SIG-M5 (cell line): Measurements from ENCODE around the gene MED4.
"Not testable (repeated sequence)": the region's sequence is repeated elsewhere in the genome, so short reads cannot be mapped to it uniquely, and the experiment has no call there.

Source experiments
- DNase-seq: peaks from one replicate; lab custom pipeline; 2025; lab: John Stamatoyannopoulos, UW

The MED4 gene

GRCh38 chr13:48094404-48094780, 512 bp downstream of the MED4 start:
- DNase-seq: no peak

GRCh38 chr13:48093588-48093987, 1.3 kb downstream of the MED4 start:
- no peak for DNase-seq

- DNase-seq: no peak
Measured at GRCh38 chr13:48086272-48086671, 8.6 kb downstream of the MED4 start.

GRCh38 chr13:48081739-48082138, 13.2 kb downstream of the MED4 start:
- DNase-seq: no peak

DNA sequence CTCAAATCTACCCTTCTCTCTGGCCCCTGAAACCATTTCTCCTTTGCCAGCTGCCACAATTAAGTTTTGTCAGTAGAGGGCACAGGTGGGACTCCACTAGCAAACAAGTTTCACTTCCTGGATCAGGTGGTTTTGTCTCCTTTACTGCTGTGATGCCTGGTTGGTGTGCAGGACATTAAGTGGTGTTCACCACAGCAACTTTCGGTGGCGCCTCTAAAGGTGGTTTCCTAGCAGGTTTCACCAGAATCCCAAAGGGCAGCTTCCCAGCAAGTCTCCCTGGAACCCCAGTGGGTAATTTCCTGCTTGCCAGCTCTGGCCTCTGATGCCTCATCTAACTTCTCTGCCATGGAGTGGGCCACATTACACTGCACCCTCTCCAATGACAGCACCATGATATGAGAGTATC, 16.6 kb downstream of the MED4 start:
- peak; percentile 6 for DNase-seq

- no peak for DNase-seq
Measured at GRCh38 chr13:48074006-48074405, 20.9 kb downstream of the MED4 start.

- DNase-seq: no peak
Measured at GRCh38 chr13:48072787-48073186, 22.1 kb downstream of the MED4 start.

DNA sequence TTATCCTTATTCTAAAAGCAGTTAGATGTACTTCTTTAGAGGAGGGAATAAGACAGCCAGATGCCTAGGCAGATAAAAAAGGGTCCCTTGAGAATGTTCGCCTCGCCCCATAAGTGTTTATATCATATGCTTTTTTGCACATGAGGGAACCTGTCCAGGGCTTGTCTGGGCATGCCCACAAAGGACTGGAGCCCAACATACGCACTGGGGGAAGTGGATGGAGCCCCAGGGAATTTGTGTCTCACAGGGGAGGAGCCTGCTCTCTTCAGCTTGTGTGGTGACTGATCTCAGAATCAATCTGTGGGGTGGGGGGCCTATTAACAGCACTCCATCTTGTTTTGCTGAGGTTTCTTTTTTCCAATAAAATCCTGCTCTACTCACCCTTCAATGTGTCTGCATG, 22.6 kb downstream of the MED4 start:
- no peak for DNase-seq

DNA sequence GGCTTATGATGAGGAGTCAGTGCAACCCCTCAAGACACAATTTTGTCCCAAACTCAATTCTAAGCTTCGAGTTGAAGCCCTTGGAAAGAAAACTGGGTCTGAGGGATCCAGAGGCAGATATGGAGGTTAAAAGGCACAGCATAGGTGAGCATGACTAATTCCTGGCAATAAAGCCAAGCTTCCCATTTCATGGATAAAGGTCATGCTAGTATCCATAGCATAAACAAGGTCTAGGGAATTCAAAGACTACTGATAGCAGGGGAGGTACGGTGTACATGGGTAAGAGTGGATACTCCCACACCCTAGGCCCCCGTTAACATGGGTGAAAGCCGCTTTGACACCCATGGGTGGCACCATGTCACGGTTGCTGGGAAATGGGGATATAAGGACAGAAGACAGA, 24.0 kb downstream of the MED4 start:
- DNase-seq: no peak

DNA sequence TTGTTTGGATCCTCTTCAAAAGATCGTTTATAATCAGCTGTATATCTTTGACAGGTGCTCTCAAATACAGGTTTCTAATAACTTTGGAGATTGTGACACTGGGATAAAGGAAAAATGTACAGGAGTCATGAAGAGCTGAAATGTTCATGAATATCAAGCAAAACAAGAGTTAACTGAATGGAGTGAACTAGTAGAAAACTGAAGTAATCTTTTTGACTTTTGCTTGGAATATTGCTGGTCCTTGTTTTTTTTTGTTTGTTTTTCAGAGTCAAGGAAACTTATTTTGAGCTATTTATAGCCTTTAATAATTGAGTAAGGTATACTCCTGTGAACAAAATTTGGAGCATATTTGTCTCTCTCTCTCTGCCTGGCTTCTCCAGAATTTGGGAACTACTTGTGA, 25.3 kb downstream of the MED4 start:
- no peak for DNase-seq

GRCh38 chr13:48068952-48069351, 26.0 kb downstream of the MED4 start:
- no peak for DNase-seq

DNA sequence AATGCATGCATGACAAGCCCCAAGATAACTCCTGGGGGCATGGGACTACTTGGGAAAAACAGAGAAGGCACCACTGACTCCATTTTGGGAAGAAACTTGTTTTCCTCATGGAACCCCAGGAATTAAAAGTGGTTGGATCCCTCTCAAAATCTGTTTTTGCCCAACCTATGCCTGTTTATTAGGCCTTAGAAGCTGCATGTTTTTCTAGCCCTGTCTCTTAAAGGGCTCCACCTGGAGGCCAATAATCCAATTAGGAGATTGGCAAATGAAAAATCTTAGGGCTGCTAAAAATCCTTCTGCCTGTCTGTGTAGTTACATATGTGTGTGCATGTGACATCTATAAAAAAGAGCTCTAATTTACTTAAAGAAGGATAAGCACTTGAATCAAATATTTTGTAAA, 26.9 kb downstream of the MED4 start:
- DNase-seq: no peak

DNA sequence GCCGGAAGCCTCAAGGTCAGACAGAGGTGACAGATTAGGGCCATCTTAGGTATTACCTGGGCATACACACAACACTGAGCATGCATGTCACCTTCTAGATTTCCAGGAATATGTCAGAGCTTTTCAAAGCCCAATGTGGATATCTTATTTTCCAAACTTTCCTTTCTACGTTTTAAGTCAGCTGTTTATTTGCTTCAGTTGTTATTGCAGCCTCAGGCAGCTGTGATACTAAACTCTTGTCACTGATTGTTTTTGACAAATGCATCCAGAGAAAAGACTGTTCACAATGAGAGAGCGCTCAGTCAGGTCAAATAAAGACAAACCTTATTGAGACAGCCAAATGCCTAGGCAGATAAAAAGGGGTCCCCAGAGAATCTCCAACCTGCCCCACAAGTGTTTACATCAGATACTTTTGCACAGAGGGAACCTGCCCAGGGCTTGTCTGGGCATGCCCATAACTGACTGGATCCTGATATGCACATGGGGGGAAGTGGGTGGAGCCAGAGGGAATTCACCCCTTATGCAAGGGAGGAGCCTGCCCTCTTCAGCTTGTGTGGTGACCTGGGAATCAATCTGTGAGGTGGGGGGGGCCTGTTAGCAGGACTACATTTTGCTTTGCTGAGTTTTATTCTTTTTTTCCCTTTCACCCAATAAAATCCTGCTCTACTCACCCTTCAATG, 28.5 kb downstream of the MED4 start:
- peak; percentile 43 for DNase-seq

GRCh38 chr13:48059951-48060350, 35.0 kb downstream of the MED4 start:
- not testable (repeated sequence) for DNase-seq

- DNase-seq: not testable (repeated sequence)
Measured at GRCh38 chr13:48058536-48058935, 36.4 kb downstream of the MED4 start.

DNA sequence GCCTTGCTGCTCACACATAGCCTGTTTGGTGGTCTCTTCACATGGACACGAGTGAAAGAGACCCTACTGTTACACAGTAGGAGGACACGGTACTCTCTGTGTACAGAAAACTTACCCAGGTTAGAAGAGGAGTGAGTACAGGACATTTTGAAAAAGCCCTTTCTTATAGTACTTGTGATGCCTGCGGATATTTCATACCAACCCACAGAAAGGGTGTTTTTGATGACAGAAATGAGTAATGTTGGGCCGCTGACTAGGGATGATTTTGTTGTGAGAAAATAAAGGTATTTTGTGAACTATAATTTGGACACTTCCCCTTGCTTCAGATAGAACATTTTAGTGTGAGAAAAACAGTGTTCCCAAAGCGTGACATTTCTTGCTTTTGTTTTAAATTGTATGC, 39.2 kb downstream of the MED4 start:
- no peak for DNase-seq

DNA sequence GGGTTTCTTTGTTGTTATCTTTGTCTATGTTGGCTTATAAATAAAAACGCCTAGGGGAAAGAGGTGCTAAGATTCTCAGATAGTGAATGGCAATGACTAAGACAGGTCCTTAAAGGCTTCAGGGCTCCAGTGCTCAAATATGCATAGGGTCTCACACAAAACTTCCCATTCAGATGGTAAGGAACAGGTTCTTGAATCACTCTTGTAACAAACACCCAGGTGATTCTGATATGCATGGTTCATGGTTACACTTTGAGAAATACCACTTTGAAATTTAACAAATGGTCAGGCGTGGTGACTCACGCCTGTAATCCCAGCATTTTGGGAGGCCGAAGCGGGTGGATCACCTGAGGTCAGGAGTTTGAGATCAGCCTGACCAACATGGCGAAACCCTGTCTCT, 40.3 kb downstream of the MED4 start:
- no peak for DNase-seq

DNA sequence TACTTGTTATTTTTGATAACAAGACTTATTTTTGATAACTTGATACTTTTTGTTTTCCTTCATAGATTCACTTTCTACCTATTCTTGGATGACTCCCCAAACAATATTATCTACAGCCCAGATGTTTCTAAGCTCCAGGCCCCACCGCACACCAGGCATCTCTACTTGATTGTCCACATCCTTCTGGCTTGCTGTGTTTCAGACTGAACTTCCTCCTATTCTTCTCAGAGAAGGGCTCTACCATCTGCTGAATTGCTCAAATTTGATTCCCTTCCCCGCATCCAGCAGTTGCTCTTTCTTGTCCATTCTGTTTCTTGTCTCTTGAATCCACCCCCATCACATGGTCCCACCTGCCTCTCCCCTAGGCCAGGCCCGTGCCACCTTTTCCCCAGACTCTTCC, 44.4 kb downstream of the MED4 start:
- no peak for DNase-seq

DNA sequence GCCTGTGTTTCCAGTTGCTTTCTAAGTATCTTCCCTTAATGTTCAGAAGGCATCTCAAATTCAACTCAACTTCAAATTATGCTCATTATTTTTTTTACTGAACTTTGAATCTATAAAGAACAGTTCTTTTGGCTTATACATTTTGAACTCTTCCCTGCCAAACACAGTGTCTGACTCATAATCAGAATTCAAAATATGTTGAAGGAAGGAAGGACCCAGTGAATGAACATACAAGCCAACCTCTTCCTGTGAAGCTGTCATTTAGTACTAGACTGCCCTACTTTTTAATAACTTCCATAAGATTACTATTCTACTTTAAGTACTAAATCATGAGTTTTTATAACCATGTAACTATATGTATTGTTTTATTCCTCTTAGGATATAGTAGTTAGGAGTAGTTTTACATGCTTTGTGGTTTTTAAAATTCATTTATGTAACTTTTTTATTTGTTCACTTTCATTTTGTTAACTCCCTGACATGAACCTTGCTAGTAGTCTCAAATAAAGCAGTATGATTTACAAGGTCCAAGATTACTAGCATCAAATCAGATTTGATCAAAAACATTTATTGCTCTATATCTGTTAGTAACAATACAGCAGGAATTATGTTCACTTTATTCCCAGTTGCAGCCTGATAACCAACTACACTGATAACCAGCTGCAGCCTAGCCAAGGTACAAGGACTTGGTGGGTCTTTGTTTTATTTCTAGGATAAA, 51.0 kb downstream of the MED4 start:
- DNase-seq: no peak

DNA sequence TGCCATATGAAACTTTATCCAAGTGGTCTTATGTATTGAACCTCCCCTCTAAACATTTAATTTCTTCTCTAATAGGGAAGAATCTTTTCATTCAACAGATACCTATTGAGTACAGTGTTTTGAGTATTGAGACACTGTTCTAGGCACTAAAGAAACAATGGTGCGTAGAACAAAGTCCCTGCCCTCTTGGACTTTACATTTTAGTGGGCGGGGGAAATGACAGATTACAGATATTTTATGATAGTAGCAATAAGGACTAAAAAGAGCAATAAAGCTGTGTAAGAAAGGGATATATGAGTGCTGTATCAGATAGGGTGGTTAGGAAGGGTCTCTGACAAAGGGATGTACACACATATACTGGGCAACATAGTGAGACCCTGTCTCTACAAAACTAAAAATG, 52.0 kb downstream of the MED4 start:
- no peak for DNase-seq

- no peak for DNase-seq
Measured at GRCh38 chr13:48040896-48041295, 54.0 kb downstream of the MED4 start.

DNA sequence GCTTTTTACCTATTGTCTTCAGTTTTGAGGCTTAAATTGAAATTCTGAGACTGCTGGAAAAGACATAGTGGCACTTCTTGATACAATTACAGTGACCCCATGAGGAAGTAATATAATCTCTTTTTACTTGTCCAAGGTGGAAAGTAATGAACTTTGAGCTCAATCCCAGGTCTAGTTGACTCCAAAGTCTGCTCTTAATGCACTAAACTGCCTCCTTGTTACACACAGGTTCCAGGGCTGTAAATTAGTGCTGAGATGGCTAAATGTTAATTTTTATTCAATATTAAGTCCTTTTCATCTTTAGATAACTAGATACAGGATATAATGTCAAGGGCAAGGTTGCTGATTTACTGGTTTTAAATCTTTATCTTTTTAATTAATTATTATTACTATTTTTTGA, 54.9 kb downstream of the MED4 start:
- DNase-seq: no peak

- DNase-seq: no peak
Measured at GRCh38 chr13:48038761-48039160, 56.1 kb downstream of the MED4 start.
